Pancreas (tissue), 10 donors: ENCODE data around the gene SYNGR1. TPM values are rescaled to one million over a fixed set of nuclear protein-coding genes. Genes with fewer than 3 reads are reported as not detected.
A peak's percentile ranks its signal among the peaks of the same experiment; 100 is the strongest.

Source experiments
- ATAC-seq, 4 donors: fragments of 200-7000 bp; cut with Tn5 transposase; one replicate each; pipeline versions ENCODE4 v1.8.0 to v1.9.1; 2020; ENCODE audit warnings: mild to moderate bottlenecking in 4 of 4, moderate library complexity in 4 of 4
- DNase-seq, 6 donors: peaks; one replicate each; pipeline ENCODE4 v3.0.0-alpha.2; 2020
- FAIRE-seq: peaks from 2 replicates; lab custom pipeline; 2012; peaks lifted over from hg19 to GRCh38; lab: Jason Lieb, UNC
- H3K27ac ChIP-seq, 4 donors: fragments of 200-600 bp; sonication (generic); 1 replicate in 3 of 4; 2 replicates in 1 of 4; pipeline versions ENCODE4 v1.5.0 to v1.8.0; 2020
- H3K27me3 ChIP-seq, 4 donors: fragments of 200-600 bp; one replicate each; pipeline ENCODE4 v1.8.0; 2021
- H3K36me3 ChIP-seq, 3 donors: fragments of 200-600 bp; sonication (generic) in 1 of 3; one replicate each; pipeline versions ENCODE4 v1.5.0 to v1.8.0; 2020 to 2021
- H3K4me1 ChIP-seq, 3 donors: fragments of 200-600 bp; one replicate each; pipeline ENCODE4 v1.8.0; 2021
- H3K4me3 ChIP-seq, 4 donors: fragments of 200-600 bp; sonication (generic) in 2 of 4; one replicate each; pipeline versions ENCODE4 v1.5.0 to v1.8.0; 2020 to 2021
- H3K9me3 ChIP-seq, 4 donors: fragments of 200-600 bp; one replicate each; pipeline ENCODE4 v1.8.0; 2021
- WGBS, 2 donors: extraction: QIAGEN DNeasy Blood & Tissue Kit; methylation state at CpG; one replicate each; pipeline ENCODE4 v1.1.7; 2013; 5-methylcytosine and 5-hydroxymethylcytosine counted together
- intact Hi-C, 3 donors: fragments of 100-400 bp; cut with DNase I; formaldehyde crosslinking; loops; one replicate each; pipeline versions ENCODE4 v1.11.1 to v1.14.2; 2022
- polyA plus RNA-seq, 2 donors: library from polyadenylated mRNA; stranded (reverse); fragments of 200-250 nt; gene quantifications; one replicate each; pipeline ENCODE4 v1.2.3, GENCODE V29; 2013
- total RNA-seq, 6 donors: library from RNA; stranded (reverse); fragmentation: NEBNext Ultra II Directional in 4 of 6; extraction: Animal tissue kit (Norgen Biotek cat#: 25700) in 4 of 6; gene quantifications; one replicate each; pipeline versions ENCODE4 v1.2.1 to v1.2.4, GENCODE V29; 2021 to 2023
- TF ChIP-seq, protein P1 (sequence below), 4 donors: fragments of 200-600 bp; sonication (generic) in 3 of 4; IDR thresholded peaks; one replicate each; pipeline versions ENCODE4 v1.5.0 to v1.8.0; 2021; ENCODE audit warnings: antibody characterized with exemption in 4 of 4
- donor health status: healthy with polysubstance abuse.
- donor health status: DM: no; HTN: no; CAD: no; lungs with moderate emphysema.
- donor health status: DM: no; HTN: no; CAD: no.
- donor health status: control.
- donor health status: control.
- donor health status: Bipolar disorder and iron deficiency.
- donor health status: DM: yes; HTN: yes; CAD: no.
- donor health status: DM: no; HTN: no; CAD: no.
- donor health status: DM: no; HTN: no; CAD: no.
- donor health status: DM: yes; HTN: yes; CAD: no.

Gene SYNGR1
- total and polyA plus RNA-seq, 8 donors, result 12.2 to 26.8 (median 16.5) TPM

DNA sequence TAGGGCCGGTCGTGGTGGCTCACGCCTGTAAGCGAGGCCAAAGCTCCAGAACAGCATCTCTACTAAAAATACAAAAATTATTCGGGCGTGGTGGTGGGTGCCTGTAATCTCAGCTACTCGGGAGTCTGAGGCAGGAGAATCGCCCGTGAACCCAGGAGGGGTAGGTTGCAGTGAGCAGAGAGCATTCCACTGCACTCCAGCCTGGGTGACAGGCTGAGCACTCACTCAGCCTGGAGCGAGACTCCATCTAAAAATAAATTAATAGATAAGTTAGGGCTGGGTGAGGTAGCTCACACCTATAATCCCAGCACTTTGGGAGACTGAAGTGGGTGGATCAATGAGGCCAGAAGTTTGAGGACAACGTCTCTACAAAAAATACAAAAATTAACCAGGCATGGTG is 39.6 kb downstream of the SYNGR1 start:
- Histone ChIP-seq H3K27me3 (no peaks in the 10 kb centered on the region), H3K4me1 (no peaks in the 10 kb centered on the region), H3K36me3 (no peaks in the 10 kb centered on the region), H3K9me3 (no peaks in the 10 kb centered on the region), H3K27ac (no peak overlapping the region), H3K4me3 (no peak overlapping the region)
- intact Hi-C loops, result no loop called here
- 89 to 94% methylated on average over 11 of the region's 11 CpGs for WGBS, 2 donors
- ATAC-seq, result no peak
- no peak for FAIRE-seq
- peak in 1 of 6 donors; percentile 1 for DNase-seq
- TF ChIP-seq, protein P1, sequence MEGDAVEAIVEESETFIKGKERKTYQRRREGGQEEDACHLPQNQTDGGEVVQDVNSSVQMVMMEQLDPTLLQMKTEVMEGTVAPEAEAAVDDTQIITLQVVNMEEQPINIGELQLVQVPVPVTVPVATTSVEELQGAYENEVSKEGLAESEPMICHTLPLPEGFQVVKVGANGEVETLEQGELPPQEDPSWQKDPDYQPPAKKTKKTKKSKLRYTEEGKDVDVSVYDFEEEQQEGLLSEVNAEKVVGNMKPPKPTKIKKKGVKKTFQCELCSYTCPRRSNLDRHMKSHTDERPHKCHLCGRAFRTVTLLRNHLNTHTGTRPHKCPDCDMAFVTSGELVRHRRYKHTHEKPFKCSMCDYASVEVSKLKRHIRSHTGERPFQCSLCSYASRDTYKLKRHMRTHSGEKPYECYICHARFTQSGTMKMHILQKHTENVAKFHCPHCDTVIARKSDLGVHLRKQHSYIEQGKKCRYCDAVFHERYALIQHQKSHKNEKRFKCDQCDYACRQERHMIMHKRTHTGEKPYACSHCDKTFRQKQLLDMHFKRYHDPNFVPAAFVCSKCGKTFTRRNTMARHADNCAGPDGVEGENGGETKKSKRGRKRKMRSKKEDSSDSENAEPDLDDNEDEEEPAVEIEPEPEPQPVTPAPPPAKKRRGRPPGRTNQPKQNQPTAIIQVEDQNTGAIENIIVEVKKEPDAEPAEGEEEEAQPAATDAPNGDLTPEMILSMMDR (IDR thresholded peaks at IDR 0.05), result no peak

DNA sequence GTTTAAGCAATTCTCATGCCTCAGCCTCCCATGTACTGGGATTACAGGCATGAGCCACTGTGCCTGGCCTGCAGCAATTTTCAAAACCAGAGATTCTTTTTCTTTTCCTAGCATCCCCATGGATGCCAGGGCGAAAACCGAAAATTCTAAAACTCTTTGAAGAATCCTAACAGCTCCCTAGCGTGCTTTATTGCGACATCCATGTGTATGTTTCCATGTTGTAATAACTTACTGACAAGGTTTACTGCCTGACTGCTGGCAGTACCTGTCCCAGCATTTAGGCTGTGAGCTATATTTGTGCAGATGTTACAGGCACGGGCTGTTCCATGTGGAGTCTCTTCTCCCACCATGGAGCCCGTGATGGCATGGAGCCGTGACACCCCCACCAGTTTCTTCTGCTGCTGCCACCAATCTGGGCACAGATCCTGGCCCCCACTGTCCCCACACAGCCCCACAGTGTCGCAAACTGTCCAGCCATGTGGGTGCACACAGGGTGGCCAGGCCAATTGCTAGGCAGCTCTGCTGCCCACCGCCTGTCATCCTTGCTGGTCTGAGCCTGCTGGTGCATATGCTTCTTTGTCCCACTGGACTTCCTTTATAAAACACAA is 42.7 kb downstream of the SYNGR1 start:
- Histone ChIP-seq H3K4me3 (no peak overlapping the region), H3K27me3 (no peaks in the 10 kb centered on the region), H3K36me3 (no peaks in the 10 kb centered on the region), H3K27ac (no peak overlapping the region), H3K4me1 (no peaks in the 10 kb centered on the region), H3K9me3 (no peaks in the 10 kb centered on the region)
- intact Hi-C loops, result no loop called here
- TF ChIP-seq, protein P1 (IDR thresholded peaks at IDR 0.05), result no peak
- ATAC-seq (no peak), FAIRE-seq (no peak), DNase-seq (peak in 2 of 6 donors; percentile 7 to 31)
- WGBS, 2 donors, result 73 to 80% methylated on average over 9 of the region's 9 CpGs

- Histone ChIP-seq H3K9me3 (no peaks in the 10 kb centered on the region), H3K27ac (no peak overlapping the region), H3K4me3 (no peak overlapping the region), H3K4me1 (peaks cover 0 to 6% (median 0%) of the 10 kb centered on the region in 3 donors), H3K36me3 (no peaks in the 10 kb centered on the region), H3K27me3 (no peaks in the 10 kb centered on the region)
- intact Hi-C loops, result no loop called here
- FAIRE-seq (no peak), DNase-seq (peak in 1 of 6 donors; percentile 41), ATAC-seq (no peak)
- WGBS, 2 donors, result 88 to 90% methylated on average over 11 of the region's 11 CpGs
- TF ChIP-seq, protein P1 (IDR thresholded peaks at IDR 0.05), result no peak
Observed at GRCh38 chr22:39395936-39396796, 46.4 kb downstream of the SYNGR1 start.

GRCh38 chr22:39396797-39397195 is 47.0 kb downstream of the SYNGR1 start:
- FAIRE-seq (no peak), ATAC-seq (no peak), DNase-seq (peak in 1 of 6 donors; percentile 9)
- Histone ChIP-seq H3K27me3 (no peaks in the 10 kb centered on the region), H3K4me3 (no peak overlapping the region), H3K36me3 (no peaks in the 10 kb centered on the region), H3K9me3 (no peaks in the 10 kb centered on the region), H3K4me1 (peaks cover 0 to 6% (median 0%) of the 10 kb centered on the region in 3 donors), H3K27ac (no peak overlapping the region)
- intact Hi-C loops, result no loop called here
- 80 to 83% methylated on average over 3 of the region's 3 CpGs for WGBS, 2 donors
- TF ChIP-seq, protein P1 (IDR thresholded peaks at IDR 0.05), result no peak

DNA sequence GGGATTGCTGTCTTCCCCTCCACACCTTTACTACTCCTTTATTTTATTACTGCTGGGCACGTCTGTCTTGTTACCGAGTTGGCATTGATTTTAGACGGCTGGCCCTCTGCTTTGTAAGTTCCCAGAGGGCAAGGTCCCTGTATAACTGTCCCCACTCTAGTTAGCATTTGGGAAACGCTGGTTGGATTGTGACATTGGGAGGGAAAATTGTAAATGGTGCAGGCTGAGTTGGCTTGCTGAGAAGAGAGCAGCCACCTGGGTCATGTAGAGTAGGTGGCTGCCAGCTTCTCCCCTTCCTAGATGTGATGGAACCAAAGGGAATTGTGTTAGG is 51.5 kb downstream of the SYNGR1 start:
- WGBS, 2 donors, result 43 to 52% methylated on average over 4 of the region's 4 CpGs
- no peaks in the 10 kb centered on the region for H3K36me3 ChIP-seq
- H3K27ac ChIP-seq, result no peak overlapping the region
- H3K27me3 ChIP-seq, result no peaks in the 10 kb centered on the region
- no peak overlapping the region for H3K4me3 ChIP-seq
- H3K4me1 ChIP-seq, result peaks cover 0 to 6% (median 0%) of the 10 kb centered on the region in 3 donors
- FAIRE-seq (no peak), DNase-seq (no peak), ATAC-seq (no peak)
- intact Hi-C loops, result no loop called here
- H3K9me3 ChIP-seq, result no peaks in the 10 kb centered on the region
- TF ChIP-seq, protein P1 (IDR thresholded peaks at IDR 0.05), result no peak
